Calu3 (cell line): ENCODE measurements around the gene TPRG1. TPM values are rescaled to one million over a fixed set of nuclear protein-coding genes. Genes with fewer than 3 reads are reported as not detected.
A peak's percentile ranks its signal among the peaks of the same experiment; 100 is the strongest.

Experiments used
- BruUV-seq: library from RNA; stranded (reverse); fragments of 400-500 nt; replicated peaks from 2 replicates; lab custom pipeline; 2021; lab: Mats Ljungman, UMichigan
- CTCF ChIA-PET: fragments of 300-600 bp; sonication (Branson Sonifier 250); formaldehyde crosslinking; loops from one replicate; lab custom pipeline; 2022; ENCODE audit warnings: antibody characterized with exemption; lab: Charles Lee
- DNase-seq: peaks from one replicate; pipeline ENCODE4 v3.0.0; 2022
- H3K27ac Mint-ChIP-seq: one replicate; pipeline ENCODE4 v1.8.0; 2022; ENCODE audit warnings: mixed read lengths; ENCODE audit not compliant: unreplicated experiment
- H3K27me3 Mint-ChIP-seq: one replicate; pipeline ENCODE4 v1.8.0; 2022; ENCODE audit warnings: mixed read lengths; ENCODE audit not compliant: unreplicated experiment
- H3K36me3 Mint-ChIP-seq: one replicate; pipeline ENCODE4 v1.8.0; 2022; ENCODE audit warnings: mild to moderate bottlenecking, moderate library complexity, mixed read lengths; ENCODE audit not compliant: insufficient read depth, unreplicated experiment
- H3K4me1 Mint-ChIP-seq: one replicate; pipeline ENCODE4 v1.8.0; 2022; ENCODE audit warnings: mild to moderate bottlenecking, low read depth, mixed read lengths; ENCODE audit not compliant: unreplicated experiment
- H3K4me3 Mint-ChIP-seq: one replicate; pipeline ENCODE4 v1.8.0; 2022; ENCODE audit warnings: mild to moderate bottlenecking, low read depth, moderate library complexity, mixed read lengths; ENCODE audit not compliant: unreplicated experiment
- H3K9me3 Mint-ChIP-seq: one replicate; pipeline ENCODE4 v1.8.0; 2022; ENCODE audit warnings: low read depth, mixed read lengths; ENCODE audit not compliant: unreplicated experiment
- CTCF ChIP-seq: fragments of 200-600 bp; IDR thresholded peaks from one replicate; pipeline ENCODE4 v1.8.0; 2022; ENCODE audit warnings: antibody characterized with exemption; ENCODE audit not compliant: unreplicated experiment
- intact Hi-C: fragments of 100-400 bp; cut with micrococcal nuclease; formaldehyde crosslinking; loops from one replicate; pipeline ENCODE4 v1.10.0; 2022; ENCODE audit not compliant: unreplicated experiment
- total RNA-seq: library from RNA; stranded (reverse); gene quantifications from 2 replicates; pipeline ENCODE4 v1.2.3, GENCODE V29; 2022

TPRG1 gene
- total RNA-seq, 1 experiment from 2014 or later: 1.2 TPM

DNA sequence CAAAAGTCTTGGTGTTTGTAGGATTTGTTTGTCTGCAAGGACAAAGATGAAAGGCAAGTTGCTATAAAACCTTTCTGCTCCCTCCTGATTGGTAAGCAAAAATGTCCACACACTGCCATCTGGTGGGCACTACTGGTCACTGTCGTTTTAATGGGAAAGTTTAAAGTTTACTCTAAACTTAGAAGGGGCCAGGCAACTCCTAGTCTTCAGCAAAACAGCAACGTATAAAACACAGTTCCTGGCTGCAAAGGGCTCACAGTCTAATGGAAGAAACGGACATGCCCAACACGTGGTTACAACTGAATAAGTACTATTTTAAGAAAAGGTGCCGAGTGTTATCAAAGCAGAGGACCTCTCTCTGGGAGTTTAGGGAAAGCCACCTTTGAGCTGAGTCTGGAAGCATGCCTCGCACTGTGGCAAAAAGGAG is 23.7 kb upstream of the TPRG1 start:
- no peaks in the 10 kb centered on the region for H3K27me3 Mint-ChIP-seq
- no peak overlapping the region for H3K27ac Mint-ChIP-seq
- H3K36me3 Mint-ChIP-seq: no peaks in the 10 kb centered on the region
- no TSS peak for BruUV-seq
- peaks cover 27% of the 10 kb centered on the region for H3K4me1 Mint-ChIP-seq
- TF ChIP-seq CTCF: peak; percentile 81
- DNase-seq: peak; percentile 74
- no peak overlapping the region for H3K4me3 Mint-ChIP-seq
- CTCF ChIA-PET: interaction anchor here (0.6 to 1.3 kb wide), 4 partner anchors 16 to 1409 kb away, joined by 3 to 5 read pairs (median 4); no protein-coding TSS in a partner anchor
- no peaks in the 10 kb centered on the region for H3K9me3 Mint-ChIP-seq
- intact Hi-C loops: loop anchor here (1.0 to 2.0 kb wide), 2 partner anchors 85 to 191 kb away; no protein-coding TSS in a partner anchor

GRCh38 chr3:189149203-189149602 is 22.6 kb upstream of the TPRG1 start:
- no peaks in the 10 kb centered on the region for H3K36me3 Mint-ChIP-seq
- no peak overlapping the region for H3K4me3 Mint-ChIP-seq
- peaks cover 21% of the 10 kb centered on the region for H3K4me1 Mint-ChIP-seq
- CTCF ChIA-PET: interaction anchor here (1.3 kb wide), 1 partner anchor 1410 kb away, joined by 5 read pairs; no protein-coding TSS in a partner anchor
- H3K9me3 Mint-ChIP-seq: no peaks in the 10 kb centered on the region
- no peak overlapping the region for H3K27ac Mint-ChIP-seq
- DNase-seq: no peak
- intact Hi-C loops: loop anchor here (2.0 kb wide), 1 partner anchor 192 kb away; no protein-coding TSS in a partner anchor
- BruUV-seq: no TSS peak
- no peaks in the 10 kb centered on the region for H3K27me3 Mint-ChIP-seq
- no peak for TF ChIP-seq CTCF

DNA sequence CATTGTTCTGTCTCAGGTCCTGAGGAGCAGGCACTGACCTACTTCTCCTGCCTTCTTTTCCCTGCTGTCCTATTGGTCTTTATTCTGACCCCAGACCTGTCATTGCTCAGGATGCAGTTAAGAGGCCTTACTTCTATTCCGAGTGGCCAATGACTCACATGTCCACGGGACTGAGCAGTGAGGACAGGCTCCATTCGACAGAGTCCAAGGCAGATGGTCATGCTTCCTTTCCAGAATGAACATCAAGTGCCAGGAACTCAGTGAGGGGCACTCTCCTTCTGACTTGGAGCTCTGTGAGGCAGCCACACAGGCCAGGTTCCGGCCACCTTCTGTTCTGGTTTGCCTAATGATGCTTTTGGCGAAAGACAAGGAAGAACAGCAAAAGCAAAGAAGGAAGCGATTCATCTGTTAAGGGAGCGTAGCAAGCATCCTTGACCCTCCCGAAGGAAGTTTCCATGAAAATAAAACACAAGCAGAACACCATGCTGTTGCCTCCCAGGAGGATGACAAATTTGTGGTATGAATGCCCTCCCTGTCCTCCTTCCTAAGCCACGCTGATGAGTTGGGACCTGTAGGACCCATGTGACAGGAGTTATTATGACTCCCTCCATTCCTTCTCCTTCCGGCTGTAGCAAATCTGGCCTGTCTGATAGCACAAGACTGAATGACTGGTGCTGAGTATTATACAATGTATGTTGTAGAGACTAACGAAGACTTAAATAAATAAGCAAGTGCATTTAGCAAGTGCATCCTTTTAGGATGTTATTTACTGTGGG is 14.4 kb upstream of the TPRG1 start:
- BruUV-seq: no TSS peak
- no peaks in the 10 kb centered on the region for H3K36me3 Mint-ChIP-seq

GRCh38 chr3:189158034-189158433 is 13.7 kb upstream of the TPRG1 start:
- Mint-ChIP-seq H3K27me3 (no peaks in the 10 kb centered on the region), H3K4me3 (no peak overlapping the region), H3K9me3 (no peaks in the 10 kb centered on the region), H3K36me3 (no peaks in the 10 kb centered on the region), H3K4me1 (peaks cover 17% of the 10 kb centered on the region), H3K27ac (no peak overlapping the region)
- no peak for DNase-seq
- CTCF ChIA-PET: no interaction called here
- intact Hi-C loops: no loop called here
- BruUV-seq: no TSS peak
- no peak for TF ChIP-seq CTCF

More for the DNA sequence above, 14.4 kb upstream of the TPRG1 start:
- Mint-ChIP-seq H3K27me3 (no peaks in the 10 kb centered on the region), H3K4me1 (peaks cover 17% of the 10 kb centered on the region), H3K9me3 (no peaks in the 10 kb centered on the region), H3K4me3 (no peak overlapping the region), H3K27ac (no peak overlapping the region)
- no peak for DNase-seq
- CTCF ChIA-PET: interaction anchor here (0.6 kb wide), 1 partner anchor 727 kb away, joined by 3 read pairs; no protein-coding TSS in a partner anchor
- intact Hi-C loops: no loop called here
- TF ChIP-seq CTCF: no peak
